ENCODE measurements around the gene ZNF221. TPM values are rescaled to one million over a fixed set of nuclear protein-coding genes. Genes with fewer than 3 reads are reported as not detected.

Gene ZNF221
- total RNA-seq, 1 experiment from 2014 or later = 6.2 TPM

DNA sequence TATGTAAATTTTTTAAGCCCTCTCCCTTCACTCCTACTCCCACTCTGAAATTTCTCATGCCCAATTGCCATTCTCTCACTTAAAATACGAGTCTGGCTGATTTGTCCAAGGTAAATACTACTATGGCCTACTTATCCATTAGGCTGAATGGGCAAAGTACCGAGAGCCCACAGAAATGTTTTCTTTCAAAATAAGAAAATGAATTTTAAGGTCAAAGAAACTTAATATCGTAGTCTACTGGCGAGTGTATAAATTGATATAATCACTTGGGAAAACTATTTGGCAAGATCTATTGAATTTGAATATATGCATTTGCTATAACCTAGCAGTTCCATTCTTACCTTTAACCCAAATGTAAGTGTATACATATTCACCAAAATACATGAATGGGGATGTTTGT is 48.6 kb upstream of the ZNF221 start:
- Mint-ChIP-seq H3K9me3 (ENCODE audit: unreplicated experiment) (peaks cover 57% of the 10 kb centered on the region), H3K4me1 (ENCODE audit: low read depth, unreplicated experiment) (no peaks in the 10 kb centered on the region), H3K27me3 (ENCODE audit: insufficient read depth, unreplicated experiment) (no peaks in the 10 kb centered on the region), H3K4me3 (ENCODE audit: unreplicated experiment) (peak overlapping the region; percentile 93), H3K27ac (ENCODE audit: unreplicated experiment) (no peak overlapping the region), H3K36me3 (ENCODE audit: insufficient read depth, unreplicated experiment) (peaks cover 12% of the 10 kb centered on the region)
- ChIA-PET POLR2A (no interaction called here), CTCF (no interaction called here)
- no peaks in the 10 kb centered on the region for H3K36me3 ChIP-seq (ENCODE audit: control insufficient read depth, insufficient read depth, low read length)
- H3K4me1 ChIP-seq = no peaks in the 10 kb centered on the region
- no peaks in the 10 kb centered on the region for H3K27me3 ChIP-seq (replicated peaks; ENCODE audit: control insufficient read depth, insufficient read depth, low read length)
- TF ChIP-seq, protein P1, sequence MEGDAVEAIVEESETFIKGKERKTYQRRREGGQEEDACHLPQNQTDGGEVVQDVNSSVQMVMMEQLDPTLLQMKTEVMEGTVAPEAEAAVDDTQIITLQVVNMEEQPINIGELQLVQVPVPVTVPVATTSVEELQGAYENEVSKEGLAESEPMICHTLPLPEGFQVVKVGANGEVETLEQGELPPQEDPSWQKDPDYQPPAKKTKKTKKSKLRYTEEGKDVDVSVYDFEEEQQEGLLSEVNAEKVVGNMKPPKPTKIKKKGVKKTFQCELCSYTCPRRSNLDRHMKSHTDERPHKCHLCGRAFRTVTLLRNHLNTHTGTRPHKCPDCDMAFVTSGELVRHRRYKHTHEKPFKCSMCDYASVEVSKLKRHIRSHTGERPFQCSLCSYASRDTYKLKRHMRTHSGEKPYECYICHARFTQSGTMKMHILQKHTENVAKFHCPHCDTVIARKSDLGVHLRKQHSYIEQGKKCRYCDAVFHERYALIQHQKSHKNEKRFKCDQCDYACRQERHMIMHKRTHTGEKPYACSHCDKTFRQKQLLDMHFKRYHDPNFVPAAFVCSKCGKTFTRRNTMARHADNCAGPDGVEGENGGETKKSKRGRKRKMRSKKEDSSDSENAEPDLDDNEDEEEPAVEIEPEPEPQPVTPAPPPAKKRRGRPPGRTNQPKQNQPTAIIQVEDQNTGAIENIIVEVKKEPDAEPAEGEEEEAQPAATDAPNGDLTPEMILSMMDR (IDR thresholded peaks at IDR 0.05; ENCODE audit: insufficient read depth in 1 of 2, low read depth in 1 of 2, low read length in 1 of 2, severe bottlenecking in 1 of 2, unreplicated experiment in 1 of 2) = no peak
- H3K4me3 ChIP-seq (ENCODE audit: low read depth, low read length) = peak overlapping the region; percentile 70
- H3K9me3 ChIP-seq = peaks cover 19% of the 10 kb centered on the region
- BruUV-seq (replicated peaks) = no TSS peak
- intact Hi-C loops (cut with micrococcal nuclease; ENCODE audit: unreplicated experiment) = no loop called here
- DNase-seq = no peak

DNA sequence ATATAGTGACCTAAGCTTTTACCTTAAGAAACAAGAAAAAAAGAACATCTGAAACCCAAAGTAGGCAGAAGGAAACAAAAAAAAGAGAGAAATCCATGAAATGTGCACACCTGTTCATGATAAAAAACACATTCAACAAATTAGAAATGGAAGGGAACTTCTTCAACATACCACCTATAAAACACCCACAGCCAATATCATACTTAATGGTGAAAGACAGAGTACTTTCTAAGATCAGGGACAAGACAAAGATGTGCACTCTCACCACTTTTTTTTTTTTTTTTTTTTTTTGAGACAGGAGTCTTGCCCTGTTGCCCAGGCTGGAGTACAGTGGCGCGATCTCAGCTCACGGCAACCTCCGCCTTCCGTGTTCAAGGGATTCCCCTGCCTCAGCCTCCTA is 45.1 kb upstream of the ZNF221 start:
- peaks cover 6% of the 10 kb centered on the region for H3K36me3 Mint-ChIP-seq (ENCODE audit: insufficient read depth, unreplicated experiment)
- H3K27ac Mint-ChIP-seq (ENCODE audit: unreplicated experiment) = no peak overlapping the region
- intact Hi-C loops (cut with micrococcal nuclease; ENCODE audit: unreplicated experiment) = no loop called here
- Histone ChIP-seq H3K27me3 (replicated peaks; ENCODE audit: control insufficient read depth, insufficient read depth, low read length) (no peaks in the 10 kb centered on the region), H3K4me3 (ENCODE audit: low read depth, low read length) (no peak overlapping the region), H3K36me3 (ENCODE audit: control insufficient read depth, insufficient read depth, low read length) (no peaks in the 10 kb centered on the region), H3K4me1 (no peaks in the 10 kb centered on the region), H3K9me3 (peaks cover 22% of the 10 kb centered on the region)
- H3K27me3 Mint-ChIP-seq (ENCODE audit: insufficient read depth, unreplicated experiment) = no peaks in the 10 kb centered on the region
- POLR2A ChIA-PET = no interaction called here
- H3K9me3 Mint-ChIP-seq (ENCODE audit: unreplicated experiment) = peaks cover 48% of the 10 kb centered on the region
- BruUV-seq (replicated peaks) = no TSS peak
- no peaks in the 10 kb centered on the region for H3K4me1 Mint-ChIP-seq (ENCODE audit: low read depth, unreplicated experiment)
- no peak overlapping the region for H3K4me3 Mint-ChIP-seq (ENCODE audit: unreplicated experiment)
- CTCF ChIA-PET = no interaction called here
- TF ChIP-seq, protein P1 (IDR thresholded peaks at IDR 0.05; ENCODE audit: insufficient read depth in 1 of 2, low read depth in 1 of 2, low read length in 1 of 2, severe bottlenecking in 1 of 2, unreplicated experiment in 1 of 2) = no peak
- no peak for DNase-seq

DNA sequence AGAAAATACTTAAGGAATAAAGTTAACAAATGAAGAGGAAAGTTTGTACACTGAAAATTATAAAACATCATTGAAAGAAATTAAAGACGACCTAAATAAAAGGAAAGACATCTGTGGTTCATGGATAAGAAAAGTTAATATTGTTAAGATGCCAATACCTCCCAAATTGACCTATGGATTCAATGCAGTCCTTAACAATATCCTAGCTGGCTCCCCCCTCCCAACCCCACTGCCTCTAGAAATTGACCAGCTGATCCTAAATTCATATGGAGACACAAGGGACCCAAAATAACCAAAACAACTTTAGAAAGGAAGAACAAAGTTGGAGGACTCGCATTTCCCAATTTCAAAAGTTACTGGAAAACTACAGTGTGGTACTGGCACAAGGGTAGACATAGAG is 44.3 kb upstream of the ZNF221 start:
- Mint-ChIP-seq H3K36me3 (ENCODE audit: insufficient read depth, unreplicated experiment) (peaks cover 6% of the 10 kb centered on the region), H3K27me3 (ENCODE audit: insufficient read depth, unreplicated experiment) (no peaks in the 10 kb centered on the region), H3K4me3 (ENCODE audit: unreplicated experiment) (no peak overlapping the region), H3K27ac (ENCODE audit: unreplicated experiment) (no peak overlapping the region), H3K9me3 (ENCODE audit: unreplicated experiment) (peaks cover 52% of the 10 kb centered on the region), H3K4me1 (ENCODE audit: low read depth, unreplicated experiment) (no peaks in the 10 kb centered on the region)
- ChIA-PET POLR2A (no interaction called here), CTCF (no interaction called here)
- Histone ChIP-seq H3K4me1 (no peaks in the 10 kb centered on the region), H3K4me3 (ENCODE audit: low read depth, low read length) (no peak overlapping the region), H3K27me3 (replicated peaks; ENCODE audit: control insufficient read depth, insufficient read depth, low read length) (no peaks in the 10 kb centered on the region), H3K9me3 (peaks cover 27% of the 10 kb centered on the region), H3K36me3 (ENCODE audit: control insufficient read depth, insufficient read depth, low read length) (no peaks in the 10 kb centered on the region)
- BruUV-seq (replicated peaks) = no TSS peak
- TF ChIP-seq, protein P1 (IDR thresholded peaks at IDR 0.05; ENCODE audit: insufficient read depth in 1 of 2, low read depth in 1 of 2, low read length in 1 of 2, severe bottlenecking in 1 of 2, unreplicated experiment in 1 of 2) = no peak
- DNase-seq = no peak
- intact Hi-C loops (cut with micrococcal nuclease; ENCODE audit: unreplicated experiment) = no loop called here
